GM12878 (cell line): ENCODE results near the gene TIPARP.

ENCODE experiments used
- CTCF ChIP-seq, 3 experiments: IDR thresholded peaks in 2 of 3; conservative IDR thresholded peaks in 1 of 3; 2 replicates each; pipeline ENCODE4 v1.5.1; 2011; ENCODE audit warnings: low read depth in 3 of 3, low read length in 3 of 3, mild to moderate bottlenecking in 3 of 3, control low read depth in 2 of 3, moderate library complexity in 2 of 3, inconsistent platforms in 1 of 3, mixed read lengths in 1 of 3; ENCODE audit not compliant: control insufficient read depth in 2 of 3, insufficient read depth in 1 of 3; ENCODE audit errors: extremely low read depth in 1 of 3
- EED ChIP-seq: sonication (generic); IDR thresholded peaks from 2 replicates; pipeline ENCODE4 v1.6.1; 2016; ENCODE audit warnings: antibody characterized with exemption, low read depth
- EP300 ChIP-seq, 2 experiments: fragments of 150-350 bp in 1 of 2; IDR thresholded peaks; 2 replicates each; pipeline ENCODE4 v1.6.1; 2011 to 2012; ENCODE audit warnings: low read depth in 2 of 2, low read length in 2 of 2, borderline replicate concordance in 1 of 2, improper control_type of control experiment in 1 of 2, inconsistent platforms in 1 of 2; ENCODE audit not compliant: control insufficient read depth in 1 of 2
- FOS ChIP-seq: IDR thresholded peaks from 3 replicates; pipeline ENCODE4 v1.6.1; 2011; ENCODE audit warnings: borderline replicate concordance; ENCODE audit not compliant: insufficient read length; ENCODE audit errors: extremely low read depth
- GABPA ChIP-seq: IDR thresholded peaks from 2 replicates; pipeline ENCODE4 v1.6.1; 2014; ENCODE audit warnings: antibody characterized with exemption, low read depth, mild to moderate bottlenecking, inconsistent platforms
- IRF4 ChIP-seq: IDR thresholded peaks from 2 replicates; pipeline ENCODE4 v1.6.1; 2011; ENCODE audit warnings: low read depth, low read length
- NFIC ChIP-seq: IDR thresholded peaks from 2 replicates; pipeline ENCODE4 v1.6.1; 2012; ENCODE audit warnings: low read depth, mild to moderate bottlenecking, inconsistent platforms, low read length, moderate library complexity
- NFYA ChIP-seq: IDR thresholded peaks from 2 replicates; pipeline ENCODE4 v1.6.1; 2011; ENCODE audit warnings: low read depth, mild to moderate bottlenecking, low read length, improper control_type of control experiment, borderline replicate concordance
- POLR2A ChIP-seq: IDR thresholded peaks from 2 replicates; pipeline ENCODE4 v1.6.1; 2011; ENCODE audit warnings: low read depth, mild to moderate bottlenecking, low read length
- RAD21 ChIP-seq: IDR thresholded peaks from 2 replicates; pipeline ENCODE4 v1.6.1; 2011; ENCODE audit warnings: mild to moderate bottlenecking, low read depth, low read length, moderate library complexity; ENCODE audit not compliant: insufficient read depth
- RBBP5 ChIP-seq: fragments of 200-600 bp; sonication (generic); conservative IDR thresholded peaks from 2 replicates; pipeline ENCODE4 v1.6.1; 2016
- REST ChIP-seq: IDR thresholded peaks from 2 replicates; pipeline ENCODE4 v1.6.1; 2012; ENCODE audit warnings: mild to moderate bottlenecking, low read depth, low read length
- TAF1 ChIP-seq: IDR thresholded peaks from 2 replicates; pipeline ENCODE4 v1.6.1; 2011; ENCODE audit warnings: mild to moderate bottlenecking, low read depth, low read length, borderline replicate concordance
- USF2 ChIP-seq: IDR thresholded peaks from 2 replicates; pipeline ENCODE4 v1.6.1; 2011; ENCODE audit warnings: low read depth, low read length, improper control_type of control experiment, borderline replicate concordance

- no peak for TF ChIP-seq EED
- TF ChIP-seq NFIC: no peak
- no peak for TF ChIP-seq IRF4
- no peak for TF ChIP-seq USF2
- no peak for TF ChIP-seq POLR2A
- no peak for TF ChIP-seq NFYA
- no peak for TF ChIP-seq EP300 (IDR thresholded peaks at IDR 0.05; ENCODE audit: borderline replicate concordance in 1 of 2, control insufficient read depth in 1 of 2, low read depth in 2 of 2, low read length in 2 of 2)
- TF ChIP-seq RBBP5: no peak
- no peak for TF ChIP-seq GABPA
- no peak for TF ChIP-seq FOS
- no peak for TF ChIP-seq REST
- TF ChIP-seq RAD21: no peak
- no peak for TF ChIP-seq CTCF (IDR thresholded peaks at IDR 0.05 in 2 of 3, conservative IDR thresholded peaks at IDR 0.05 in 1 of 3; ENCODE audit: control insufficient read depth in 2 of 3, extremely low read depth in 1 of 3, insufficient read depth in 1 of 3, low read depth in 3 of 3, low read length in 3 of 3)
- TF ChIP-seq TAF1: no peak
Observed at GRCh38 chr3:156685752-156686151, 11.4 kb downstream of the TIPARP start.
